ENCODE data around the gene NOP16. TPM values are rescaled to one million over a fixed set of nuclear protein-coding genes. Genes with fewer than 3 reads are reported as not detected.

The NOP16 gene
- total and polyA plus RNA-seq, 2 of the 13 experiments (the other 11 are each of a cell fraction or from before 2014, with no cell fraction given), result 43.3 to 48.4 TPM

GRCh38 chr5:176429972-176430371 lies 41.6 kb upstream of the NOP16 start (continued):
- no peak for TF ChIP-seq ZNF280B (CRISPR knock-in tag; IDR thresholded peaks at IDR 0.05; ENCODE audit: borderline replicate concordance)
- peak; percentile 82; the same call in 1 of the 2 replicates for TF ChIP-seq RXRB (CRISPR knock-in tag; IDR thresholded peaks at IDR 0.05; ENCODE audit: borderline replicate concordance)
- no peak for TF ChIP-seq ZNF430 (CRISPR knock-in tag; IDR thresholded peaks at IDR 0.05)
- no peak for TF ChIP-seq ZNF629 (CRISPR knock-in tag; conservative IDR thresholded peaks at IDR 0.05)
- no peak for TF ChIP-seq U2AF2 (IDR thresholded peaks at IDR 0.05; ENCODE audit: low read depth, low read length)
- TF ChIP-seq ZBTB7B (CRISPR knock-in tag; IDR thresholded peaks at IDR 0.05), result 0 out of 2 replicates have a peak, but pooled peaks have one; percentile 25
- TF ChIP-seq NR2F6 (IDR thresholded peaks at IDR 0.05), result peak; percentile 41
- peak; percentile 73 for TF ChIP-seq NR2F6 (CRISPR knock-in tag; IDR thresholded peaks at IDR 0.05)
- TF ChIP-seq SMARCC2 (IDR thresholded peaks at IDR 0.05), result no peak
- TF ChIP-seq ZNF749 (CRISPR knock-in tag; IDR thresholded peaks at IDR 0.05; ENCODE audit: borderline replicate concordance), result no peak
- TF ChIP-seq CTCF (CRISPR knock-in tag; IDR thresholded peaks at IDR 0.05), result peak; percentile 66
- no peak for TF ChIP-seq BATF2 (CRISPR knock-in tag; IDR thresholded peaks at IDR 0.05)
- no peak for TF ChIP-seq MIXL1 (CRISPR knock-in tag; IDR thresholded peaks at IDR 0.05)
- no peak for TF ChIP-seq TCF12 (IDR thresholded peaks at IDR 0.05)
- TF ChIP-seq TCF12 (CRISPR knock-in tag; IDR thresholded peaks at IDR 0.05), result no peak
- no peak for TF ChIP-seq KLF16 (CRISPR knock-in tag; IDR thresholded peaks at IDR 0.05)
- TF ChIP-seq ZNF780A (CRISPR knock-in tag; IDR thresholded peaks at IDR 0.05), result no peak
- TF ChIP-seq SIN3A (IDR thresholded peaks at IDR 0.05; ENCODE audit: borderline replicate concordance, low read depth, low read length), result no peak
- no peak for TF ChIP-seq TGIF2 (CRISPR knock-in tag; IDR thresholded peaks at IDR 0.05)
- TF ChIP-seq STAG1 (CRISPR knock-in tag; IDR thresholded peaks at IDR 0.05), result peak; percentile 50
- no peak for TF ChIP-seq ELF4 (CRISPR knock-in tag; IDR thresholded peaks at IDR 0.05; ENCODE audit: borderline replicate concordance)
- no peak for TF ChIP-seq THRA (CRISPR knock-in tag; IDR thresholded peaks at IDR 0.05; ENCODE audit: borderline replicate concordance)
- TF ChIP-seq ZZZ3 (CRISPR knock-in tag; IDR thresholded peaks at IDR 0.05; ENCODE audit: borderline replicate concordance), result no peak
